ENCODE measurements around the gene PDZD8.

PDZD8 gene

DNA sequence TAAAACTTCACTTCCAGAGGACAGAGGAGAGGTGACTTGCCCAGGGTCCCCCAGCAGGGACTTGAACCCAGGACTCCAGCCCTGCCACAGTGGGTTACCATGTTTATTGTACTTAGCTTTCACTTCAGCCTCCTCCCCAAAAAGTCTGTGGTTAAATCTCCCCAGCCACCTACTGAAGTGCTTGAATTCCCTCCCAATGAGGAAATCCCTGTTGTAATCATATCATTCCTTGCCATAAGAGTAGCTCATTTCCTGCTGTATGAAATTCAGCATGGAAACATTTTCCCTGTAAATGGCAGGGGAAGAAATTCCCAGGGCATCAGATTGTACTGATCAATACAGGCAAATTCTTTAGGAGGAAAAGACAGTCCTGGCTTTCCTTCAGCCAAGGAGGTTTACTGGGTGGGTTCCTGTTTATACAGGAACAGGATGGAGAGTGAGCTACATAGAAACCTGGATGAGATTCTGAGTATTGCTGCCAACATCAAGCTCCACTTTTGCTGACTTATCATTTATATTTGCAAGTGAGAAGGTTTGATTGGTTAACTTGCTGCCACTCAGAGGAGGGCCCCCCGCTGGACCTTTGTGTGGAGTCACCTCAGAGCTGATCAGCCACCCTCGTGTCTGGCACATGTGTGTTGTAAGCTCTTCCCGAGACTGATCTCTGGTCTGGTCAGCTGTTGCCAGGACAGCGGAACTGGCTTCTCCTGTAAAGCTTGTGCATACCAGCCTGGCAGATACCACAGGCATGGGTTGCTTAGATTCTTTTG is 16.4 kb upstream of the PDZD8 start:
- DNase-seq = peak; percentile 20

GRCh38 chr10:117390420-117390819 is 15.2 kb upstream of the PDZD8 start:
- no peak for DNase-seq

DNA sequence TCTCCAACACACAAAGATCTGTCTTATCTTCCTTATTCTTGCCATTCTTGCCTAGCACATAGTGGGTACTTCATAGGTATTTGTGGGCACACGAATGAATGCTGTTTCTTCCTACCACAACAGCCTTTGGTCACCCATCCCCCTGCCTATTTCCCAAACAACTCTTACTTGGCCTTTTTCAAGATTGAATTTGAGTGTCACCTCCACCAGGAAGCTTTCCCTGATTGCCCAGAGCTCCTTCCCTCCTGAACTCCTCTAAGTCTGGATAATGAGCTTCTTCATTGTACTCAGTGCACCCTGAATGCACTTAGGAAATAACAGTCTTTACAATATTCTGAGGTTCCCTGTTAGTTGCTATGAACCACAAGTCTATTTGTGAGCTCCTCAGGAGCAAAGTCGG is 11.6 kb upstream of the PDZD8 start:
- DNase-seq = no peak

- DNase-seq = no peak
Observed at GRCh38 chr10:117382861-117383260, 7.6 kb upstream of the PDZD8 start.

GRCh38 chr10:117374506-117375359 is 507 bp downstream of the PDZD8 start:
- peak; percentile 84 for DNase-seq

DNA sequence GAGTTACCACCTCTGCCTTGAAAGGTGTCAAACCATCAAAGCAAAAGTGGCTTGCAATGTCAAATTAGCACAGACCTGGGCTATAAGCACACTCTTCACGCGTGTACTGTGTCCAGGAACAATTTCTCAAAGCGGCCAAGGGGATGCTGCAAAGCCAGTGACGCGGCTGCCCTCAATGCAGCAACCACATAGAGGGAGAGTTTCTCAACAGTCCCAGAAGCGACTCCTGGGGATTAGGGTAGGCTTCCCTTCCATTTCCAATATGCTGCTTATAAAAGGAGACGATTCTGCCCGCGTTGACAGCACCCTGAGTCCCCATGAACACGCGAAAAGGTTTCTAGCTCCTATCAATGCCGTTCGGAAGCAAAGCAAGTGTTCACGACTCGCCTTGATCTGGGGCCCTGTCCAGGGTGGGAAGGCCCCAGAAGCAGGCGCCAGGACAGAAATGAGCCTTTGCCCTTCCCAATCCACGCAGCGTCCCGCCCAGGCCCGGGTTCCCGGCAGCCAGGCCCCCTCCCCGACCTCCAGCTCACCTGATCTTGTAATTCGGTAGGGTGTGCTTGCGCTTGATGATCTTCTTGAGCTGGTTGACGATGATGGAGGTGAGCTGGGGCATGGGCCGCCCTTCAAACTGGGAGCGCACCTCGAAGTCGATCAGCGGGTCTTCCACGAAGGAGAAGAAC is 1.3 kb downstream of the PDZD8 start:
- DNase-seq = peak; percentile 71

GRCh38 chr10:117370205-117370604 is 5.0 kb downstream of the PDZD8 start:
- DNase-seq = no peak

DNA sequence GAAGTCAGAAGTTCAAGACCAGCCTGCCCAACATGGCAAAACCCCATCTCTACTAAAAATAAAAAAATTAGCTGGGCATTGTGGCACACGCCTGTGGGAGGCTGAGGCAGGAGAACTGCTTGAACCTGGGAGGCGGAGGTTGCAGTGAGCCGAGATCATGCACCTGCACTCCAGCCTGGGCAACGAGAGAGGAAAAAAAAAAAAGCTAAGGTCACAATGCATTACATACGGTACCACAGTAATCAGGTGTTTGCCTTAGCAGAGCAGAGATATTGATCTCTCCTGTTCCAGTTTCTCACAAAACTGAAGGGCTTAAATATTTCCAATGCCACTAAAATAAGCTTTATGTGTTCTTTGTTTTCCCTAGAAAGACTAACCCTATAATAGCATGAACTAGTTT is 7.5 kb downstream of the PDZD8 start:
- DNase-seq = no peak

DNA sequence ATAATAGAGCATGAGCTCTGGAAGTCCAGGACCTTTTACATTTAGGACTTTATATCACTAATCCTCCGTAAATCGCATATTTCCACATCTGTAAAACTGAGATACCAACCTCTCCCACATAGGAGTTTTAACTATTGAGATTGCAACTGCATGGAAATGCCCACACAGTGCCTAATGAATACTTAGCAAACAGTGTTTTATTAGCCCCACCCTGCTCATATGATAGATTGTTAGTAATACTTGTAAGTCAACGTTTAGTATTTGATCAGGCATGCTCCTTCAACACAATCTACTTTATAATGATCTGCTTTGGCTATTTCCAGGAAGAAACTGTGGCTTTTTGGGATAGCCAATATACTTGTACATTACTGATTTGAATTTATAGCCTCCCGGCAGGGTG is 8.5 kb downstream of the PDZD8 start:
- no peak for DNase-seq

DNA sequence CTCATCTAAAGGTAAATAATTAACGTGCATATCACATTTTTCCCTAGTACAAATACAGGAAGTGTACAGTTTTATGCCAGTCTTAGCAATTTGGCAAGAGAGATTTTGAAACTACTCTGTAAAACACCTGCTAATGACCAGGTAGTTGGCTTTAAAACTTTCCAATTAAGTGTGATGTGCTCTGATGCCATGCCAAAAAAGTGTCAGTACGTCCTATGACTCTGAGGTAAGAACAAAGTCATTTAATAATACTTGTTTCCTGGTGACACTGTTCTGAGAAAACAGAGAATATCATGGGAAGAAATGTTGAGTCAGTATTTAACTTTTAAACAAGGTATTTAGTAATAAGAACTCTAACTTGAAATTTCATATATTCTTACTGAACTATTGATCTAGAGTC is 9.6 kb downstream of the PDZD8 start:
- peak; percentile 40 for DNase-seq

DNA sequence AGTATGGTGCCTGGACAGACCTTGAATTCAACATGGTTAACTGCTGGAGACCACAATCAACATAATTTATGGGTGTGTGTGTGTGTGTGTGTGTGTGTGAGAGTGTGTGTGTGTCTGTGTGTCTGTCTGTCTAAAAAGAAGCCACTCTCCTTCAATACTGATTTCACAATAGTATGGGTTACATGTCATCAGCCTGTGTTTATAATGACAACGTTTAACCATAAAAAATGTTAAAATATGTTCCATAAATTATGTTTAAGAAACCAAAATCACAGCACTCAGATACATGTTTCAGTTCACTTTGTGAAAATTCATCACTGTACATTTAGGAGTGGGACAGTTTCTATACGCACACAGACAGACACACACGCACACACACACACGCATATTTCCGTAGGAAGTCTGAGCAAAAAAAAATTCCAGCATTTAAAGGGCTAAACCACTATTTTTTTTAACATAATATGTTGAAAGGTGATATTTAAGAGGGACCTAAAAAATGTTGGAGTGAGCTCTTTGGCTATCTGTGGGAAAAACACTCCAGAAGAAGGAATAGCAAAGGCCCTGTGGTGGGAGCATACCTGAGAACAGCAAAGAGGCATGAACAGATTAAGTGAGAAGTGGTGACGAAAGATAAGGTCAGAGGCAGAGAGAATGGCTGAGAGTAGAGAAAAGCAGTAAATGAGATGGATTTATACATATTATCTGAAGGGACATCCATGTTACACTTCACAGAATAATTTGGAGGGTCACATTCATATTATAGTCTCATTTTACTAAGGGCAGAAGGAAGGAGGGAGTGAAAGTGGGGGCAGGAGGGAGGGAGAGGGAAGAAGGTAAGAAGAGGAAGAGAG is 10.9 kb downstream of the PDZD8 start:
- no peak for DNase-seq

DNA sequence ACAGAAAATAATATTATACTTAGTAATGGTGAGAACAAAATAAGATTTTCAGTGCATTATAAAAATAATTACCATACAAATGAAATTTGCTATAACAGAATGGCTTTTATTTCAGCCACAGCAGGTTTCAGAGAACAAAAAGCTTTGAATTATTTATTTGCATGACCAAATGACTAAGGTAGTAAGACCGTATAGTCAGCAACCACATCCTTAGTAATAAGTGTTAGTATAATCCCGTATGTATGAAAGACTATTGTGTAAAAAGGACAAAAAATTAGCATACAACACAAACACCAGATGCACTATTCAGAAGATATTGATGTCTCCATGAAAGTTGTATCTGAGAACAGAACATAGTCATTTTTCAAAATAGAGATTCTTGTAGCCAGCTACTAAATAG is 12.2 kb downstream of the PDZD8 start:
- no peak for DNase-seq

- DNase-seq = no peak
Observed at GRCh38 chr10:117362313-117362712, 12.9 kb downstream of the PDZD8 start.

GRCh38 chr10:117360994-117361667 is 14.1 kb downstream of the PDZD8 start:
- no peak for DNase-seq

DNA sequence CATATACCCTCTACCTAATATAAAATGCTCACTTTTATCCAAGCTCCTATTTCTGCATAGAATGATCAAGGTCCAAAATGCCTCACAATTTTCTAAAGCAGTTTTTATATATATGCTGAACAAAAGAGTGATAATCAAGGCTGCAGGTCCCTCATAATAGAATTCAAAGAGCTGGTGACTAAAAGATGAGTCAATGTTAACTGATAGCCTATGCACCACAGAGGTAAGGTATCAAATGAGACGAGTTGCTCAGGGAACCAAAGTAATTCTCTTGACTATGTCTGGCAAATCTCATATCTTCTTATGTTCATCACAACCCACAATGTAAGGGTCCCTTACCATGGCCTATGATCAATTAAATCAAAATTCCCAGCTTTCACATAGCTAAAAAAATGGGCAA is 15.2 kb downstream of the PDZD8 start:
- DNase-seq = no peak

DNA sequence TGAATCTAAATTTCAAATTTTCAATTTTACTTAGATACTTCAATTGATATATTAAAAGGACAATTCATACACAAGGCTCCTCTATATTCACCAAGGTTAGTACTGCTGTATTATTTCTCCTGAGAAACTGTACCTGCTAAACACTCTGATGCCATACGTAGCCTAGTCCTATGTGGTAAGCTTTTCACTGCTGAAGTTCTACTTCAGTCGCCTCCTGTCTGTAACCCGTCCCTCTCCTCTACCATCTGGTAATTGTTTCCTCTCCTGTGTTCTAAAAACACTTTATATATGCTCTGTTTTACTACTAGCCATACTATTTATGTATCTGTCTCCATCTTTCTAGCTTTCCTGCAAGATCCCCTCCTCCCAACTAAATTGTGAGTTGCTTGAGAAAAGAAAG is 20.2 kb downstream of the PDZD8 start:
- DNase-seq = no peak

DNA sequence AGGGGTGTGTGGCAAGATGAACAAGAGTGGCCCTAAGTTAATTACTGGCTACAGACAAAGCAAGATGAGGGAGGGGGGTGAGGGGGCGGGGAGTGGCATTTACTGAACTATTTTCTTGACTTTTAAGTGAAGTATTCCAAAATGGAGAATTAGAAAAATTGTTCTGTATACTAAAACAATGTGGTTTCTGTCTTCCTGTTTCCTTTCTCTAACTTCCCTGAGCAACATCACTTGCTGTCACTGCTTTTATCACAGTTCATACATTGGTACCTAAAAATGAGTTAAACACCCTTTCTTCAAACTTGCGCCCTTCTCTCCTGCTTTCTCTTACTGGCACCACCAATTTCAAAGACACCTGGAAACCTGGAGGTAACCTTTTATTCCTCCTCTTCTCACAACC is 21.6 kb downstream of the PDZD8 start:
- no peak for DNase-seq

DNA sequence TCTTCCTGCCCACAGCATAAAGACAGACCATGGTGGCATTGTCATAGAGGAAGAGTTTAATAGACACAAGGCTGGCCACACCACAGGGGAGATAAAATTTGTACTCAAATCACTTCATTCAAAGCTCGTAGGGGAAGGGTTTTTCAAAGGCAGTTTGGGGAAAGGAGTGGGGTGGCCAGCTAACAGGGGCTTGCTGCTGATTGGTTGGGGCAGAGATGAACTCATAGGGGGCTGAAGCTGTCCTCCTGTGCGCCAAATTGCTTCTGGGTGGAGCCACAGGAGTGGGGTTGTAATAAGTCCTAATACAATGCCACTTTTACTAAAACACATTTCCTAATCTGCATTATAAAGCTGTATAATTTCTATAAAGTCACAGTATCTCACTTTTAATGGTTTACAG is 22.5 kb downstream of the PDZD8 start:
- no peak for DNase-seq

GRCh38 chr10:117351996-117352395 is 23.2 kb downstream of the PDZD8 start:
- DNase-seq = no peak

- no peak for DNase-seq
Observed at GRCh38 chr10:117351558-117351957, 23.7 kb downstream of the PDZD8 start.

DNA sequence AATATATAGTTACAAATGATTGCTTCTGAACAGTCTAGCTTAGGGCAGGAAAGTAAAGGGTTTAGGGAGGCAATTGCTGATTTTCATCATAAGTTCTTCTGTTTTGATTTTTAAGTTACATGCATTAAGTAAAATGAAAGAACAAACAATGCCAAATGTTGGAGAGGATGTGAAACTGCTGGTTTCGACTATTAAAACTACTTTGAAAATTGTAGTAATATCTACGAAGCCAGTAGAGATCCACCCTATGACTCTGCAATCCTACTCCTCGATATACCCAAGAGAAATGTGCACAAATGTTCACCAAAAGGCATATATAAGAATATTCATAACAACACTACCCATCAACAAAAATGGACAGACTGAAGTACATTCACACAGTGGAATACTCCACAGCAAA is 24.3 kb downstream of the PDZD8 start:
- no peak for DNase-seq

DNA sequence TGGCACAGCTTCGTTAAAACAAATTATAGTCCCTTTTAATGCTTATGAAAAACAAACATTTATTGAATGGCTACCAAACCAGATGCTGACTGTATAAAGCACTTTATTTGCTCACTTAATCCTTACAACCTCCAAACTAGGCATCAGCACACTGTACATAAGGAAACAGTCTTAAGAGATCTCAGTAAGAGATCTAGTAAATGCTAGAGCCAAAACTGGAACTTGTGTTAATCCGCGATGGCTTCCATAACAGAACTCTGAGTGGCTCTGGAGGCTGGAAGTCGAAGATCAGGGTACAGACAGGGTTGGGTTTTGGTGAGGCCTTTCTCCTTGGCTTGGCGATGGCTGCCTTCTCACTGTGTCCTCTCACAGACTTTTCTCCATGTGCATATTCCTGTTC is 27.0 kb downstream of the PDZD8 start:
- DNase-seq = no peak

Data from eye (tissue), 1 donor.